GM13976 (cell line): Measurements from ENCODE around the gene DRC1.

ENCODE experiments used
- DNase-seq: peaks from one replicate; pipeline ENCODE4 v3.0.0; 2012; ENCODE audit warnings: low spot score
- in situ Hi-C: fragments of 300-500 bp; cut with MboI; formaldehyde crosslinking; loops from one replicate; pipeline ENCODE4 v1.12.0; 2022; ENCODE audit warnings: low sequenced_read_pairs, mixed read lengths, inconsistent platforms; ENCODE audit not compliant: unreplicated experiment
- TF ChIP-seq, protein P1 (sequence below): IDR thresholded peaks from 2 replicates; pipeline ENCODE4 v1.5.1; 2012; ENCODE audit warnings: borderline replicate concordance, mild to moderate bottlenecking; ENCODE audit not compliant: insufficient read depth; ENCODE audit errors: extremely low read depth, missing control alignments, control extremely low read depth

The DRC1 gene

DNA sequence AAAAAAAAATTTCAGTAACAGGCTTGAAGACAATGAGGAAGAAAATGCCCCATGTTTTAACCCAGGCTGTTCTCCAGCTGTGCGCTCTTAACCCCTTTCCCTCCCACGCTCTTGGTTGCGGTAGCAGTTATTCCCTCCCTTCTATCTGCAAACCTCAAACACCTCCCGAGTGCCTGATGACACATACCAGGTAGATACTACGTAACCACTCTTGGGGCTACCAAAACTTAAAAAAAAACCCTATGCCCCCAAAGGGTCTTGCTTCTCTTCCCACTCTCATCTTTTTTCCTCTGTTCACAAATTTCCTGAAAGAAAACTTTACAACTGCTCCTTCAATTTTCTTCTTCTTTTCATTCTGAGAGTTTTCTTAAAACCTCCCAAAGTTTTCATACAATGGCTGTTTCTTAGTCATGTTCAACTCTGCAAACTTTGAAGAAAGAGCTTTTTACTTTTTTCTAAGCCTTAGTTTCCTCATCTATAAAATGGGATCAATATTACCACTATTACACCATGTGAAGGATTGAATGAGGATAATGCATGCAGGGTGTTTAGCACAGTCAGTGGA lies 4.9 kb upstream of the DRC1 start:
- in situ Hi-C loops = no loop called here
- no peak for DNase-seq
- TF ChIP-seq, protein P1, sequence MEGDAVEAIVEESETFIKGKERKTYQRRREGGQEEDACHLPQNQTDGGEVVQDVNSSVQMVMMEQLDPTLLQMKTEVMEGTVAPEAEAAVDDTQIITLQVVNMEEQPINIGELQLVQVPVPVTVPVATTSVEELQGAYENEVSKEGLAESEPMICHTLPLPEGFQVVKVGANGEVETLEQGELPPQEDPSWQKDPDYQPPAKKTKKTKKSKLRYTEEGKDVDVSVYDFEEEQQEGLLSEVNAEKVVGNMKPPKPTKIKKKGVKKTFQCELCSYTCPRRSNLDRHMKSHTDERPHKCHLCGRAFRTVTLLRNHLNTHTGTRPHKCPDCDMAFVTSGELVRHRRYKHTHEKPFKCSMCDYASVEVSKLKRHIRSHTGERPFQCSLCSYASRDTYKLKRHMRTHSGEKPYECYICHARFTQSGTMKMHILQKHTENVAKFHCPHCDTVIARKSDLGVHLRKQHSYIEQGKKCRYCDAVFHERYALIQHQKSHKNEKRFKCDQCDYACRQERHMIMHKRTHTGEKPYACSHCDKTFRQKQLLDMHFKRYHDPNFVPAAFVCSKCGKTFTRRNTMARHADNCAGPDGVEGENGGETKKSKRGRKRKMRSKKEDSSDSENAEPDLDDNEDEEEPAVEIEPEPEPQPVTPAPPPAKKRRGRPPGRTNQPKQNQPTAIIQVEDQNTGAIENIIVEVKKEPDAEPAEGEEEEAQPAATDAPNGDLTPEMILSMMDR = no peak

DNA sequence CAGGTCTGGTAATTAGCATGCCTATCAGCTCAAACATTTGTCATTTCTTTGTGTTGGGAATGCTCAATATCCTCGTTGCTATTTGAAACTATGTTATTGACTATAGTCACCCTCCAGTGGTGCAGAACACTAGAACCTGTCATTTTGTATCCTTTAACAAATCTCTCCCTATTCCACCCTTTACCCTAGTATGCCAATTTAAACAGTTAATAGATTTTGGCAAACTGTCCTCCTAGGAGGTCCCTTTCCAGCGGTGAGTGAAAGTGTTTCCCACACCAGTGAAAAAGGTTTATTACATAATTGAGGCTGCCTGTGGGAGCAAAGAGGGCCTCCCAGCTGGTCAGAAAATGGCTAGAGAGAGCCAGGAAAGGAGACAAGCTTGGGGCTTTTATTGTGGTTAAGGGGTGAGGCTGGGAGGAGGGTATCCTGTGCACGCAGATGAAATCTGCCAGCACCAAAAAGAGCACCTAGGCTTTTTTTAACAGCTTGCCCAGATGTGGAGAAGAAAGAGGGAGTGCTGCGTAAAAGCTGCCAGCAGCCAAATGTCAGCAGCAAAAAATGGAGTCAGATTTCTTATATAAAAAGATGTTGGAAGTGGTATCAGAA lies 1.8 kb upstream of the DRC1 start:
- DNase-seq = no peak
- in situ Hi-C loops = no loop called here

DNA sequence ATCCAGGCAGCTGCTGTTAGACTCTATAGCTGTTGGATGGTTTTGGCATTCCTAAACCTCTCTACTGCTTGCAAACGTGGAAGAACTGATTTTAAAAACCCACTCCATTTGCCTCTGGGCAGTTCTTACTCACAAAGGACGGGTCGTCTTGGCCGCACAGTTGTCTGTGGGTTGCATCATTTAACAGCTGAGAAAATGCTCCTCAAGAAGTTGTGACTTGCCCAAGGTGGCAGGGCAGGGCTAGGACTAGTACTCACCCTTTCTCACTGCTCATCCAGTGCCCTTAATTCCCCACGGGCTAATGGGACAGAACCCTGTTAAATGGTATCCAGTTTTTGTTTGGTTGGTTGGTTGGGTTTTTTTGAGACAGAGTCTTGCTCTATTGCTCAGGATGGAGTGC lies 997 bp upstream of the DRC1 start:
- in situ Hi-C loops = no loop called here
- TF ChIP-seq, protein P1 = no peak
- no peak for DNase-seq

More for the DNA sequence above, 1.8 kb upstream of the DRC1 start:
- TF ChIP-seq, protein P1 = no peak

DNA sequence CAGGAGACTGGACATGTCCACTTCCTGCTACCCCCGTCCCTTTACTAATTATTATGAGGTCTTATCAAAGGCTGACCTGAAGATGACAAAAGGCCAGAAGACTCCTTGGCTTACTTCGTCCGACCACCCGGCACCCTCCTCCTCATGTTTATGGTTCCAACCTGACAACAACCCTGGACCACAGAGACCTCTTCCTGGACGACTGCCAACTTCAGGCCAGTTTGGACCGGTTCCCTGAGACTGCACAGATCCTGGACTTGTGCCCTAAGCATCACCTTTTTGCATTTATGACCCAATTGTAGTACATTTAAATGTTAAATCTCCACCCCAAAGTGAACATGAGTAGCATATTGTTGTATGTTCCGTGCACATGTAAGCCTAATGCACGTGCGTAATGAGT lies 5.8 kb downstream of the DRC1 start:
- in situ Hi-C loops = no loop called here
- TF ChIP-seq, protein P1 = no peak
- no peak for DNase-seq

DNA sequence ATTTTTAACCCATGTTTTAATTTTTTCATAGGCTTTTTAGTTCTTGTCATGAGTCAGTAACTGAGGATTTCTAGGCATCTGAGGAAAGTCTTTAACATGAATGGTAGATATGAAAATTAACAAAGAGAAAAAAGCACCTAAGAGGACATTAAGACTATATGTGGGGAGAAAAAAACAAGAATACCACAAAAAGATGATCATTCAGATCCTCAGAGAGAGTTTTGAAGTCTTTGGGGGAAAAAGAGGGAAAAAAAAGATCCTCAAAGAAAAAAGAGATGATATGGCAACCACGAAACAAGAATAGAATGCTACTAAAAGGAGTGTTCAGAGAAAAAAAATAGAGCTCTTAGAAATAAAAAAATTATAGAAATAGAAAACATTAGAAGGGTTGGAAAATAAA lies 8.1 kb downstream of the DRC1 start:
- no peak for DNase-seq
- in situ Hi-C loops = no loop called here
- TF ChIP-seq, protein P1 = no peak

DNA sequence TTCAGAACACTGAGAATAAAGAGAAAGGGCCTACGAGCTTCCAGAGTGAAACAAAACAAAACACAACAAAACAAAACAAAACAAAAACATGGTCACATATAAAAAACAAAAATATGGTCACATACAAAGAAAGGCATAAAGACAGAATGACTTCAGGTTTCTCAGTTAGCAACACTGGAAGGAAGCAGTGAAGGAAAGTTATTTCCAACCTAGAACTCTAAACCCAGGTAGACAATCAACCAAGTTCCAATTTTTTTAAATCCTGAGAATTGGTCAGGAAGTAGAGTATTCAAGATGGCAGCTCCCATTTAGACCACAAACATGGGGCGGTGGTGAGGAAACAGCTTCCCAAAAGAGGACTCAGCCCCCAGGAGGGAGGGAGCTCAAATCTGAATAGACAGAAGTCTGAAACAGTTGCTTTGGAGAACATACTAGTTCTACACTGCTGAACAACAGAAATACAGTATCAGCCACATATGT lies 9.1 kb downstream of the DRC1 start:
- DNase-seq = no peak
- TF ChIP-seq, protein P1 = no peak
- in situ Hi-C loops = no loop called here

DNA sequence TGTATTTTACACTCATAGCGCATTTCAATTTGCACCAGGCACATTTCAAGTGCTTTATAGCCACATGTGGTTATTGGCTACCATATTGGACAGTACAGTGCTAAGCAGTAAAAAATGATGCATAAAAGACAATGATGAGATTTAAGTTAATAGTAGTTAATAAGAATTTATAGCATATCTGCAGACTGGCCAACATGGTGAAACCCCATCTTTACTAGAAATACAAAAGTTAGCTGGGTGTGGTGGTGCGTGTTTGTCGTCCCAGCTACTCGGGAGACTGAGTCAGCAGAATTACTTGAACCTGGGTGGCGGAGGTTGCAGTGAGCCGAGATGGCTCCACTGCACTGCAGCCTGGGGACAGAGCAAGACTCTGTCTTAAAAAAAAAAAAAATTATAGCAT lies 9.7 kb downstream of the DRC1 start:
- DNase-seq = no peak
- in situ Hi-C loops = no loop called here
- TF ChIP-seq, protein P1 = no peak
